ENCODE measurements around the gene KIF7.

GRCh38 chr15:89646416-89647141, 8.7 kb downstream of the KIF7 start:
- TF ChIP-seq CTCF (IDR thresholded peaks at IDR 0.05; ENCODE audit: low read length) (no peak), EZH2 (IDR thresholded peaks at IDR 0.05; ENCODE audit: borderline replicate concordance, low read length) (no peak)

Measured in OCI-LY1 (cell line).